Astrocyte of the spinal cord (primary cell): ENCODE data around the gene AKAP12.

Source experiments
- DNase-seq: peaks from one replicate; pipeline ENCODE4 v3.0.0; 2011; ENCODE audit warnings: low read depth, low spot score
- H3K4me3 ChIP-seq: 2 replicates; pipeline ENCODE4 v1.5.1; 2011; ENCODE audit warnings: low read depth, mild to moderate bottlenecking, low read length, moderate library complexity
- CTCF ChIP-seq: IDR thresholded peaks from 2 replicates; pipeline ENCODE4 v1.5.1; 2012; ENCODE audit warnings: low read depth, mild to moderate bottlenecking, low read length, inconsistent platforms
- in situ Hi-C: cut with HindIII; loops from 2 replicates; pipeline ENCODE4 v1.10.0; 2017; ENCODE audit warnings: low sequenced_read_pairs

Gene AKAP12

GRCh38 chr6:151290877-151291721 is 51.3 kb downstream of the AKAP12 start:
- DNase-seq, result peak; percentile 89
- H3K4me3 ChIP-seq, result no peak overlapping the region
- in situ Hi-C loops, result no loop called here
- TF ChIP-seq CTCF, result no peak

GRCh38 chr6:151291722-151292059 is 51.9 kb downstream of the AKAP12 start:
- in situ Hi-C loops, result no loop called here
- DNase-seq, result no peak
- TF ChIP-seq CTCF, result no peak
- H3K4me3 ChIP-seq, result no peak overlapping the region

GRCh38 chr6:151292974-151293687 is 53.4 kb downstream of the AKAP12 start:
- peak; percentile 42 for DNase-seq
- TF ChIP-seq CTCF, result no peak
- in situ Hi-C loops, result no loop called here
- H3K4me3 ChIP-seq, result no peak overlapping the region

GRCh38 chr6:151293688-151294016 is 53.9 kb downstream of the AKAP12 start:
- DNase-seq, result no peak
- no peak overlapping the region for H3K4me3 ChIP-seq
- in situ Hi-C loops, result no loop called here
- no peak for TF ChIP-seq CTCF

GRCh38 chr6:151294561-151295101 is 54.9 kb downstream of the AKAP12 start:
- in situ Hi-C loops, result no loop called here
- TF ChIP-seq CTCF, result no peak
- DNase-seq, result peak; percentile 73
- no peak overlapping the region for H3K4me3 ChIP-seq

GRCh38 chr6:151297886-151298285 is 58.1 kb downstream of the AKAP12 start:
- in situ Hi-C loops, result no loop called here
- no peak for DNase-seq
- H3K4me3 ChIP-seq, result no peak overlapping the region
- no peak for TF ChIP-seq CTCF
